HepG2 (cell line): ENCODE measurements around the gene FBXO48. TPM values are rescaled to one million over a fixed set of nuclear protein-coding genes. Genes with fewer than 3 reads are reported as not detected.

Experiments used
- MED1 ChIP-seq: sonication (generic); formaldehyde crosslinking; IDR thresholded peaks from 2 replicates; pipeline ENCODE4 v1.4.0; 2020; ENCODE audit warnings: missing genetic modification reagents
- NCOA1 ChIP-seq: sonication (generic); formaldehyde crosslinking; IDR thresholded peaks from 2 replicates; pipeline ENCODE4 v1.9.0; 2021; ENCODE audit warnings: missing genetic modification reagents
- ONECUT2 ChIP-seq: sonication (generic); formaldehyde crosslinking; IDR thresholded peaks from 2 replicates; pipeline ENCODE4 v1.4.0; 2020; ENCODE audit warnings: missing genetic modification reagents
- POLR2A ChIP-seq, 2 experiments: IDR thresholded peaks; 2 replicates each; pipeline ENCODE4 v1.6.1; 2011; ENCODE audit warnings: low read depth in 2 of 2, low read length in 2 of 2, mild to moderate bottlenecking in 1 of 2, moderate library complexity in 1 of 2; ENCODE audit not compliant: insufficient read depth in 1 of 2
- ZNF260 ChIP-seq: sonication (generic); formaldehyde crosslinking; IDR thresholded peaks from 2 replicates; pipeline ENCODE4 v1.4.0; 2020; ENCODE audit warnings: missing genetic modification reagents, low read depth, mild to moderate bottlenecking, borderline replicate concordance
- ZNF431 ChIP-seq: sonication (generic); formaldehyde crosslinking; IDR thresholded peaks from 2 replicates; pipeline ENCODE4 v1.9.0; 2022; ENCODE audit warnings: missing genetic modification reagents, low read depth, mild to moderate bottlenecking, borderline replicate concordance
- ZNF841 ChIP-seq: sonication (generic); formaldehyde crosslinking; IDR thresholded peaks from 2 replicates; pipeline ENCODE4 v1.8.1; 2023; ENCODE audit warnings: missing genetic modification reagents, borderline replicate concordance
- polyA plus RNA-seq, 8 experiments: library from polyadenylated mRNA; depleted of rRNA in 3 of 8; stranded (reverse) in 7 of 8; unstranded in 1 of 8; fragments of >200 nt; fragmentation: Illumina TruSeq in 4 of 8; extraction: Trizol in 4 of 8; gene quantifications; 2 replicates each; pipeline versions ENCODE4 v1.2.1 to v1.2.3, GENCODE V29; 2011 to 2016; ENCODE audit warnings: low read depth in 4 of 8, missing spikeins in 1 of 8, mixed read lengths in 1 of 8; ENCODE audit not compliant: insufficient read depth in 1 of 8
- total RNA-seq, 5 experiments: library from RNA; depleted of rRNA; stranded (reverse); fragments of >200 nt; fragmentation: Illumina TruSeq; extraction: Trizol; gene quantifications; 2 replicates each; pipeline ENCODE4 v1.2.3, GENCODE V29; 2016; ENCODE audit warnings: low read depth in 1 of 5
- TF ChIP-seq, protein P1 (sequence below): sonication (generic); formaldehyde crosslinking; IDR thresholded peaks from 2 replicates; pipeline ENCODE4 v1.8.0; 2022; ENCODE audit warnings: missing genetic modification reagents, low read depth, mild to moderate bottlenecking, borderline replicate concordance
- TF ChIP-seq, protein P2 (sequence below): sonication (generic); formaldehyde crosslinking; IDR thresholded peaks from 2 replicates; pipeline ENCODE4 v1.4.0; 2020; ENCODE audit warnings: low read depth, mild to moderate bottlenecking, missing genetic modification reagents
- TF ChIP-seq, protein P3 (sequence below): sonication (generic); formaldehyde crosslinking; IDR thresholded peaks from one replicate; pipeline ENCODE4 v1.5.1; 2020; ENCODE audit warnings: mild to moderate bottlenecking, missing genetic modification reagents; ENCODE audit errors: not compliant biosample characterization
- TF ChIP-seq, protein P4 (sequence below): sonication (generic); formaldehyde crosslinking; IDR thresholded peaks from 2 replicates; pipeline ENCODE4 v1.5.1; 2020; ENCODE audit warnings: missing genetic modification reagents, mild to moderate bottlenecking, borderline replicate concordance

The FBXO48 gene
- total and polyA plus RNA-seq, 2 of the 13 experiments (the other 11 are each of a cell fraction or from before 2014, with no cell fraction given), result 0.42 to 1.1 TPM

DNA sequence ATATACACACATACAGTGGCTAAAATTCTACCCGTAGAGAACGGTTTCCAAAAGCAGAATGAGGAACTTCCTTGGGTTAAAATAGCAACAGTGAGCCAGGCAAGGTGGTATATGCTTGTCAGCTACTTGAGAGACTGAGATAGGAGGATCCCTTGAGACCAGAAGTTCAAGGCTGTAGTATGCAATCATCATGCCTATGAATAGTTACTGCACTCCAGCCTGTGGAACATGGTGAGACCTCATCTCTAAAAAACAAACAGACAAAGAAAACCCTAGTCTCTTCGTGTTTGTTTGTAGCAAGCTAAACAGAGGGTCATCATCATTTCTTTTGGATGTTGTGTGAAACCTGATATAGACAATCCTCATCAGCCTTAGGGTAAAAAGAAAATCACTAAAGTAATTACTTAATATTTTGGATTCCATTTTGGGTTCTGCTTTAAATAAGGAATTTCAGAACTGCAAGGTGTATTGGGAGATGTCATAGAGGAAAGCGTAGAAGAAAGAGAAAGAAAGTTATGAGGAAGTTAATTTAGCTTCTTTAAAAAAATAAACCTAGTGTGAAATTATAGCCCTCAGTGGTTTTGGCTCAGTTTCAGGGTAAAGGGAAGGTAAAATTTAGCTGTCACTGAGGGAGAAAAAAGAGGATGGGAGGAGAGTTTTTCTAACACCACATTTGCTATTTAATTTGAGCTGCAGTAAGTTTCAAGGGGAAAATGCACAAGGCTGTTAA lies 55.5 kb downstream of the FBXO48 start (continued):
- TF ChIP-seq, protein P1, sequence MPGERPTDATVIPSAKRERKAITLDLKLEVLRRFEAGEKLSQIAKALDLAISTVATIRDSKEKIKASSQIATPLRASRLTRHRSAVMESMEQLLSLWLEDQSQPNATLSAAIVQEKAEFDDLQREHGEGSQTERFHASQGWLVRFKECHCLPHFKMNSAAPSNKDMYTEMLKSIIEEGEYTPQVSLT (CRISPR knock-in tag), result no peak
- TF ChIP-seq ZNF431 (no peak), ONECUT2 (CRISPR knock-in tag) (no peak), MED1 (CRISPR knock-in tag) (no peak), NCOA1 (CRISPR knock-in tag) (no peak), POLR2A (IDR thresholded peaks at IDR 0.05; ENCODE audit: insufficient read depth in 1 of 2, low read depth in 2 of 2, low read length in 2 of 2) (no peak), ZNF841 (CRISPR knock-in tag) (no peak), ZNF260 (CRISPR knock-in tag) (no peak)
- TF ChIP-seq, protein P2, sequence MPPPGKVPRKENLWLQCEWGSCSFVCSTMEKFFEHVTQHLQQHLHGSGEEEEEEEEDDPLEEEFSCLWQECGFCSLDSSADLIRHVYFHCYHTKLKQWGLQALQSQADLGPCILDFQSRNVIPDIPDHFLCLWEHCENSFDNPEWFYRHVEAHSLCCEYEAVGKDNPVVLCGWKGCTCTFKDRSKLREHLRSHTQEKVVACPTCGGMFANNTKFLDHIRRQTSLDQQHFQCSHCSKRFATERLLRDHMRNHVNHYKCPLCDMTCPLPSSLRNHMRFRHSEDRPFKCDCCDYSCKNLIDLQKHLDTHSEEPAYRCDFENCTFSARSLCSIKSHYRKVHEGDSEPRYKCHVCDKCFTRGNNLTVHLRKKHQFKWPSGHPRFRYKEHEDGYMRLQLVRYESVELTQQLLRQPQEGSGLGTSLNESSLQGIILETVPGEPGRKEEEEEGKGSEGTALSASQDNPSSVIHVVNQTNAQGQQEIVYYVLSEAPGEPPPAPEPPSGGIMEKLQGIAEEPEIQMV (CRISPR knock-in tag), result no peak
- TF ChIP-seq, protein P3, sequence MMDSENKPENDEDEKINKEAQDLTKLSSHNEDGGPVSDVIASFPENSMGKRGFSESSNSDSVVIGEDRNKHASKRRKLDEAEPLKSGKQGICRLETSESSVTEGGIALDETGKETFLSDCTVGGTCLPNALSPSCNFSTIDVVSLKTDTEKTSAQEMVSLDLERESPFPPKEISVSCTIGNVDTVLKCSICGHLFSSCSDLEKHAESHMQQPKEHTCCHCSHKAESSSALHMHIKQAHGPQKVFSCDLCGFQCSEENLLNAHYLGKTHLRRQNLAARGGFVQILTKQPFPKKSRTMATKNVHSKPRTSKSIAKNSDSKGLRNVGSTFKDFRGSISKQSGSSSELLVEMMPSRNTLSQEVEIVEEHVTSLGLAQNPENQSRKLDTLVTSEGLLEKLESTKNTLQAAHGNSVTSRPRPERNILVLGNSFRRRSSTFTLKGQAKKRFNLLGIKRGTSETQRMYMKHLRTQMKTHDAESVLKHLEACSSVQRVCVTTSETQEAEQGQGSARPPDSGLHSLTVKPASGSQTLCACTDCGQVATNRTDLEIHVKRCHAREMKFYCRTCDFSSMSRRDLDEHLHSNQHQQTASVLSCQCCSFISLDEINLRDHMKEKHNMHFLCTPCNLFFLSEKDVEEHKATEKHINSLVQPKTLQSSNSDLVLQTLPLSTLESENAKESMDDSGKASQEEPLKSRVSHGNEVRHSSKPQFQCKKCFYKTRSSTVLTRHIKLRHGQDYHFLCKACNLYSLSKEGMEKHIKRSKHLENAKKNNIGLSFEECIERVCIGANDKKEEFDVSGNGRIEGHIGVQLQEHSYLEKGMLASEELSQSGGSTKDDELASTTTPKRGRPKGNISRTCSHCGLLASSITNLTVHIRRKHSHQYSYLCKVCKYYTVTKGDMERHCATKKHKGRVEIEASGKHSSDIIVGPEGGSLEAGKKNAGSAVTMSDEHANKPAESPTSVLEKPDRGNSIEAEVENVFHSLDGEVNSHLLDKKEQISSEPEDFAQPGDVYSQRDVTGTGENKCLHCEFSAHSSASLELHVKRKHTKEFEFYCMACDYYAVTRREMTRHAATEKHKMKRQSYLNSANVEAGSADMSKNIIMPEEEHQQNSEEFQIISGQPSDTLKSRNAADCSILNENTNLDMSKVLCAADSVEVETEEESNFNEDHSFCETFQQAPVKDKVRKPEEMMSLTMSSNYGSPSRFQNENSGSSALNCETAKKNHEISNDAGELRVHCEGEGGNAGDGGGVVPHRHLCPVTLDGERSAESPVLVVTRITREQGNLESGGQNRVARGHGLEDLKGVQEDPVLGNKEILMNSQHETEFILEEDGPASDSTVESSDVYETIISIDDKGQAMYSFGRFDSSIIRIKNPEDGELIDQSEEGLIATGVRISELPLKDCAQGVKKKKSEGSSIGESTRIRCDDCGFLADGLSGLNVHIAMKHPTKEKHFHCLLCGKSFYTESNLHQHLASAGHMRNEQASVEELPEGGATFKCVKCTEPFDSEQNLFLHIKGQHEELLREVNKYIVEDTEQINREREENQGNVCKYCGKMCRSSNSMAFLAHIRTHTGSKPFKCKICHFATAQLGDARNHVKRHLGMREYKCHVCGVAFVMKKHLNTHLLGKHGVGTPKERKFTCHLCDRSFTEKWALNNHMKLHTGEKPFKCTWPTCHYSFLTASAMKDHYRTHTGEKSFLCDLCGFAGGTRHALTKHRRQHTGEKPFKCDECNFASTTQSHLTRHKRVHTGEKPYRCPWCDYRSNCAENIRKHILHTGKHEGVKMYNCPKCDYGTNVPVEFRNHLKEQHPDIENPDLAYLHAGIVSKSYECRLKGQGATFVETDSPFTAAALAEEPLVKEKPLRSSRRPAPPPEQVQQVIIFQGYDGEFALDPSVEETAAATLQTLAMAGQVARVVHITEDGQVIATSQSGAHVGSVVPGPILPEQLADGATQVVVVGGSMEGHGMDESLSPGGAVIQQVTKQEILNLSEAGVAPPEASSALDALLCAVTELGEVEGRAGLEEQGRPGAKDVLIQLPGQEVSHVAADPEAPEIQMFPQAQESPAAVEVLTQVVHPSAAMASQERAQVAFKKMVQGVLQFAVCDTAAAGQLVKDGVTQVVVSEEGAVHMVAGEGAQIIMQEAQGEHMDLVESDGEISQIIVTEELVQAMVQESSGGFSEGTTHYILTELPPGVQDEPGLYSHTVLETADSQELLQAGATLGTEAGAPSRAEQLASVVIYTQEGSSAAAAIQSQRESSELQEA (CRISPR knock-in tag), result no peak
- TF ChIP-seq, protein P4, sequence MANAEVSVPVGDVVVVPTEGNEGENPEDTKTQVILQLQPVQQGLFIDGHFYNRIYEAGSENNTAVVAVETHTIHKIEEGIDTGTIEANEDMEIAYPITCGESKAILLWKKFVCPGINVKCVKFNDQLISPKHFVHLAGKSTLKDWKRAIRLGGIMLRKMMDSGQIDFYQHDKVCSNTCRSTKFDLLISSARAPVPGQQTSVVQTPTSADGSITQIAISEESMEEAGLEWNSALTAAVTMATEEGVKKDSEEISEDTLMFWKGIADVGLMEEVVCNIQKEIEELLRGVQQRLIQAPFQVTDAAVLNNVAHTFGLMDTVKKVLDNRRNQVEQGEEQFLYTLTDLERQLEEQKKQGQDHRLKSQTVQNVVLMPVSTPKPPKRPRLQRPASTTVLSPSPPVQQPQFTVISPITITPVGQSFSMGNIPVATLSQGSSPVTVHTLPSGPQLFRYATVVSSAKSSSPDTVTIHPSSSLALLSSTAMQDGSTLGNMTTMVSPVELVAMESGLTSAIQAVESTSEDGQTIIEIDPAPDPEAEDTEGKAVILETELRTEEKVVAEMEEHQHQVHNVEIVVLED (CRISPR knock-in tag), result no peak
